Hepatocyte (in vitro differentiated cells): ENCODE results near the gene EXOSC7. TPM values are rescaled to one million over a fixed set of nuclear protein-coding genes. Genes with fewer than 3 reads are reported as not detected.

ENCODE experiments used
- DNase-seq: peaks from one replicate; pipeline ENCODE4 v3.0.0-alpha.2; 2016; ENCODE audit warnings: low spot score
- H2AFZ ChIP-seq: fragments of 200-600 bp; sonication (generic); 2 replicates; pipeline ENCODE4 v1.6.0; 2016; ENCODE audit warnings: antibody characterized with exemption, mild to moderate bottlenecking
- H3K27ac ChIP-seq: fragments of 200-600 bp; sonication (generic); 2 replicates; pipeline ENCODE4 v1.5.1; 2016; ENCODE audit warnings: mild to moderate bottlenecking
- H3K27me3 ChIP-seq: fragments of 200-600 bp; sonication (generic); 2 replicates; pipeline ENCODE4 v1.6.1; 2016
- H3K36me3 ChIP-seq: fragments of 200-600 bp; sonication (generic); replicated peaks from 2 replicates; pipeline ENCODE4 v1.5.1; 2016; ENCODE audit warnings: low read depth; ENCODE audit not compliant: insufficient read depth
- H3K4me1 ChIP-seq: fragments of 200-600 bp; sonication (generic); 2 replicates; pipeline ENCODE4 v1.5.1; 2016; ENCODE audit warnings: mild to moderate bottlenecking, moderate library complexity; ENCODE audit not compliant: insufficient read depth
- H3K4me2 ChIP-seq: fragments of 200-600 bp; sonication (generic); 2 replicates; pipeline ENCODE4 v1.6.0; 2016
- H3K4me3 ChIP-seq: fragments of 200-600 bp; sonication (generic); 2 replicates; pipeline ENCODE4 v1.5.1; 2016; ENCODE audit warnings: mild to moderate bottlenecking
- H3K79me2 ChIP-seq: fragments of 200-600 bp; sonication (generic); 2 replicates; pipeline ENCODE4 v1.6.0; 2017; ENCODE audit warnings: mild to moderate bottlenecking
- H3K9me2 ChIP-seq: fragments of 200-600 bp; sonication (generic); replicated peaks from 2 replicates; pipeline ENCODE4 v1.6.0; 2017; ENCODE audit warnings: mild to moderate bottlenecking; ENCODE audit not compliant: insufficient read depth
- H3K9me3 ChIP-seq: fragments of 200-600 bp; sonication (generic); 2 replicates; pipeline ENCODE4 v1.5.1; 2016; ENCODE audit warnings: low read depth, mild to moderate bottlenecking
- H4K20me1 ChIP-seq: fragments of 200-600 bp; sonication (generic); 2 replicates; pipeline ENCODE4 v1.6.0; 2016; ENCODE audit warnings: mild to moderate bottlenecking; ENCODE audit not compliant: insufficient read depth, poor library complexity, severe bottlenecking
- EZH2 ChIP-seq: fragments of 200-600 bp; sonication (generic); IDR thresholded peaks from 2 replicates; pipeline ENCODE4 v1.6.1; 2016; ENCODE audit warnings: antibody characterized with exemption, mild to moderate bottlenecking, borderline replicate concordance
- EZH2phosphoT487 ChIP-seq: fragments of 200-600 bp; sonication (generic); IDR thresholded peaks from one replicate; pipeline ENCODE4 v1.6.1; 2018; ENCODE audit warnings: antibody characterized with exemption, mild to moderate bottlenecking, low read depth, moderate library complexity; ENCODE audit not compliant: unreplicated experiment, severe bottlenecking
- WGBS: methylation state at CpG from one replicate; pipeline ENCODE4 v1.1.6; 2016; ENCODE audit warnings: low lambda C conversion rate; ENCODE audit errors: missing lambda C conversion rate; 5-methylcytosine and 5-hydroxymethylcytosine counted together
- polyA plus RNA-seq: library from polyadenylated mRNA; unstranded; fragments of >200 nt; fragmentation: Nextera tagmentation; extraction: Ambion mirVana; gene quantifications from 2 replicates; pipeline ENCODE4 v1.2.1, GENCODE V29; 2016
- total RNA-seq: library from RNA; depleted of rRNA; stranded (reverse); fragments of >200 nt; gene quantifications from 2 replicates; pipeline ENCODE4 v1.2.3, GENCODE V29; 2014
- TF ChIP-seq, protein P1 (sequence below): fragments of 200-600 bp; sonication (generic); IDR thresholded peaks from 2 replicates; pipeline ENCODE4 v1.5.1; 2016; ENCODE audit warnings: antibody characterized with exemption, mild to moderate bottlenecking; ENCODE audit not compliant: poor library complexity

Gene EXOSC7
- total and polyA plus RNA-seq, 2 experiments from 2014 or later, result 53.3 to 55.8 TPM

DNA sequence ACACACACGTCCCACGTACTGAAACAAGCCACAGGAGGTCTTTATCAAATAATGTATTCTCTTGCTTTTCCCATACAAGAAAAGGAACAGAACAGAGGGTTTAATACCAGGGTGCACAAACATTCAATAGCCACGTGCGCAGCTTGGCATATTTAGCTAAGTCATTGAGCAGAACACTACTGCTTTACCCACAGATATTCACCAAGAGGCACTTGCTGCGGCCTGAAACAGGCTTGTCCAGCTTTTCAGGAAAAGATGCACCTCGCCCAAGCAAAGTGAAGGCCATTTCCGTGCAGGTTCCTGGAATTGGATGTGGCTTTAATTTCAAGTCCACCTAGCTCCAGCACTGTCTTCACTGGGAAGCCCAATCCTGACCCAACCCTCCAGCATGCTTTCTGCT is 17.7 kb upstream of the EXOSC7 start:
- whole genome bisulfite sequencing, result 89% methylated on average over 7 of the region's 7 CpGs
- no peak overlapping the region for H3K27ac ChIP-seq
- H3K9me3 ChIP-seq, result no peaks in the 10 kb centered on the region
- H3K4me3 ChIP-seq, result no peak overlapping the region
- TF ChIP-seq, protein P1, sequence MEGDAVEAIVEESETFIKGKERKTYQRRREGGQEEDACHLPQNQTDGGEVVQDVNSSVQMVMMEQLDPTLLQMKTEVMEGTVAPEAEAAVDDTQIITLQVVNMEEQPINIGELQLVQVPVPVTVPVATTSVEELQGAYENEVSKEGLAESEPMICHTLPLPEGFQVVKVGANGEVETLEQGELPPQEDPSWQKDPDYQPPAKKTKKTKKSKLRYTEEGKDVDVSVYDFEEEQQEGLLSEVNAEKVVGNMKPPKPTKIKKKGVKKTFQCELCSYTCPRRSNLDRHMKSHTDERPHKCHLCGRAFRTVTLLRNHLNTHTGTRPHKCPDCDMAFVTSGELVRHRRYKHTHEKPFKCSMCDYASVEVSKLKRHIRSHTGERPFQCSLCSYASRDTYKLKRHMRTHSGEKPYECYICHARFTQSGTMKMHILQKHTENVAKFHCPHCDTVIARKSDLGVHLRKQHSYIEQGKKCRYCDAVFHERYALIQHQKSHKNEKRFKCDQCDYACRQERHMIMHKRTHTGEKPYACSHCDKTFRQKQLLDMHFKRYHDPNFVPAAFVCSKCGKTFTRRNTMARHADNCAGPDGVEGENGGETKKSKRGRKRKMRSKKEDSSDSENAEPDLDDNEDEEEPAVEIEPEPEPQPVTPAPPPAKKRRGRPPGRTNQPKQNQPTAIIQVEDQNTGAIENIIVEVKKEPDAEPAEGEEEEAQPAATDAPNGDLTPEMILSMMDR, result no peak
- TF ChIP-seq EZH2 (no peak), EZH2phosphoT487 (no peak)
- no peaks in the 10 kb centered on the region for H3K27me3 ChIP-seq
- H3K79me2 ChIP-seq, result peaks cover 58% of the 10 kb centered on the region
- no peaks in the 10 kb centered on the region for H3K4me1 ChIP-seq
- no peak for DNase-seq
- no peaks in the 10 kb centered on the region for H3K36me3 ChIP-seq
- no peak overlapping the region for H2AFZ ChIP-seq
- peaks cover 3% of the 10 kb centered on the region for H4K20me1 ChIP-seq
- no peak overlapping the region for H3K4me2 ChIP-seq
- no peaks in the 10 kb centered on the region for H3K9me2 ChIP-seq

DNA sequence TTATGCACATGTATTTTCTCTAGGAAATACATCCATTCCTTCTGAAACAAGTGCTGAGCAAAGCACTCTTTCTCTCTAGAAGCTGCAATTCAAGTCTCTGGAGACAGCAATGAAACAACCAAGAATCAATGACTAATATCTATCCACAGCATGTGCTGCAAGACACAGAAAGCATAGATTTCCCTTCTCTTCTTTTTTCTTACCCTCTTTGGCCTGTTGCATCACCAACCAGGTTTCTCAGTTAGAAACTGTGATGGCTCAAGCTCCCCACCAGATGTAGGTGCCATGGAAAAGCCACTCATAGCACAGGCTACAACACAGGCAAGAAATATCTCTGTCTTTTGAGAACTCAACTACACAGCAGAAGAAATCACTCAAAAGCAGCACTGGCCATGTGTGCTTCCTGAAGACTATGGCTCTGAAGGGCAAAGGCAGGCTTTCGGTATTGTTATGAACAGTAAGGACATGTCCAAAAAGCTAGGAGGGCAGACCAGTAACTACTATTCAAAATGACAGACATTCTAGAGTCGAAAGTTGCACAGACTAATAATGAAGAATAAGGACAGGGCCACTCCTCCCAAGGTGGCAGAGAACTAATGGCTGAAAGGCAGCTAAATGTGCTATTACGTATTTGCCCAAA is 15.5 kb upstream of the EXOSC7 start:
- Histone ChIP-seq H3K4me3 (no peak overlapping the region), H3K79me2 (peaks cover 76% of the 10 kb centered on the region), H3K9me3 (no peaks in the 10 kb centered on the region), H3K27me3 (no peaks in the 10 kb centered on the region), H2AFZ (no peak overlapping the region), H3K27ac (no peak overlapping the region), H3K9me2 (no peaks in the 10 kb centered on the region), H3K4me2 (no peak overlapping the region), H4K20me1 (peaks cover 3% of the 10 kb centered on the region), H3K4me1 (no peaks in the 10 kb centered on the region), H3K36me3 (no peaks in the 10 kb centered on the region)
- DNase-seq, result no peak
- TF ChIP-seq, protein P1, result no peak
- 98% methylated on average over 3 of the region's 3 CpGs for WGBS

DNA sequence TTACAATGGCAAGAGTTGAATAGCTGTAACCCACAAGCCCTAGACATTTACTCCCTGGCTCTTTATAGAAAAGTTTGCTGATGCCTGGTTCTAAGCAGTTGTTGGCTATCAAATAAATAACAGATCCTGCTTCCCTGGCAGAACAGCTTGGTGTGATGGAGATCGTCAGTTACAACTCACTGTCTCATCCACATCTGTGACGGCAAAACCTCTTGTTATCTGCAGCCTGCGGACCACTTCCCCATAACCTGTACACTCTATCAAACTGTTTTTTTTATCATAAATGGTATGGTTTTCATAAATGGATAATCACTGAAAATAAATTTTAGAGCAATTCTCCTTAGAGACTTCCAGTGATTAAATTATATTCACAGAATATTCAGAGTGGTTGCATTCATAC is 14.2 kb upstream of the EXOSC7 start:
- H3K4me2 ChIP-seq, result no peak overlapping the region
- 85% methylated on average over 3 of the region's 3 CpGs for WGBS
- H3K9me3 ChIP-seq, result no peaks in the 10 kb centered on the region
- no peaks in the 10 kb centered on the region for H3K9me2 ChIP-seq
- no peak overlapping the region for H2AFZ ChIP-seq
- DNase-seq, result no peak
- no peak overlapping the region for H3K27ac ChIP-seq
- no peaks in the 10 kb centered on the region for H3K36me3 ChIP-seq
- no peaks in the 10 kb centered on the region for H3K27me3 ChIP-seq
- H3K79me2 ChIP-seq, result peaks cover 86% of the 10 kb centered on the region
- no peak for TF ChIP-seq EZH2phosphoT487
- TF ChIP-seq, protein P1, result no peak
- no peak for TF ChIP-seq EZH2
- H4K20me1 ChIP-seq, result peaks cover 3% of the 10 kb centered on the region
- no peaks in the 10 kb centered on the region for H3K4me1 ChIP-seq
- H3K4me3 ChIP-seq, result no peak overlapping the region
